Inferior parietal cortex (tissue), 1 donor: ENCODE results near the gene CAPN2.

ENCODE experiments used
- DNase-seq: peaks from one replicate; pipeline ENCODE4 v3.0.0-alpha.2; 2016; ENCODE audit errors: extremely low spot score

Gene CAPN2

GRCh38 chr1:223760833-223761232, 48.5 kb downstream of the CAPN2 start:
- no peak for DNase-seq

GRCh38 chr1:223761411-223761810, 49.1 kb downstream of the CAPN2 start:
- DNase-seq: no peak

GRCh38 chr1:223763251-223763650, 50.9 kb downstream of the CAPN2 start:
- no peak for DNase-seq

- DNase-seq: no peak
Observed at GRCh38 chr1:223763881-223764280, 51.5 kb downstream of the CAPN2 start.

DNA sequence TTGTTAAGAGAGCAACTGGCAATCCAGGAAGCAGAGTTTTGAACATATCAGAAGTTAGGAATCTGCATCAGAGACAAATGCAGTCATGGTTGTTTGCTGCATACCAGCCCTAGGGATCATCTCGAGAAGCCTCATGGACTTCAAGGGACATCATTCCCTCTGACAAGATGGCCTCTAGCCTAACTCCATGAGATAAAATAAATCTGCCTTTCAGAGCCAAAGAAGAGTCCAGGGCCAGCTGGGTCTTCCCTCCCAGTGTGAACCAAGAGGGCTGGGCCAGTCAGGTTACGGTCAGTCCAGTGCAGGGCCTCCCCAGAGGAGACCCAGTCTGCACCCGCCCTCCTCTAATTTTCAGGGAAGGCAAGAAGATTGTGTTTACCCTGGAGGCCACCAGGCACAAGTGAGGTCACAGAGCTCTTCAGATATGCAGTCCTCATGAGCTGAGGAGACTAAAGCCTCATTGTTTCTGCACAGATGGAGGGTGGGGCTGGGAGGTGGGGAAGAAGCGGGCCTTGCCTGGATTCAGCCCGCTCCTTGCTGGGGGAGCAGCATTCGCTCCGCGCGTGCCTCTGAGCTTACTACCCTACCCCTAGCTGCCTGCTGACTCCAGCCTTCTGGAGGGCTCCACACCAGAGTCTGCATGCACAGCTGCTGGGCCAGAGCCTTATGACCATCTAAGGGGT, 52.8 kb downstream of the CAPN2 start:
- DNase-seq: peak; percentile 63

- DNase-seq: no peak
Observed at GRCh38 chr1:223765719-223766340, 53.5 kb downstream of the CAPN2 start.

GRCh38 chr1:223770621-223771315, 58.4 kb downstream of the CAPN2 start:
- DNase-seq: no peak

- no peak for DNase-seq
Observed at GRCh38 chr1:223771469-223771813, 59.1 kb downstream of the CAPN2 start.

GRCh38 chr1:223771814-223772770, 59.8 kb downstream of the CAPN2 start:
- peak; percentile 59 for DNase-seq

DNA sequence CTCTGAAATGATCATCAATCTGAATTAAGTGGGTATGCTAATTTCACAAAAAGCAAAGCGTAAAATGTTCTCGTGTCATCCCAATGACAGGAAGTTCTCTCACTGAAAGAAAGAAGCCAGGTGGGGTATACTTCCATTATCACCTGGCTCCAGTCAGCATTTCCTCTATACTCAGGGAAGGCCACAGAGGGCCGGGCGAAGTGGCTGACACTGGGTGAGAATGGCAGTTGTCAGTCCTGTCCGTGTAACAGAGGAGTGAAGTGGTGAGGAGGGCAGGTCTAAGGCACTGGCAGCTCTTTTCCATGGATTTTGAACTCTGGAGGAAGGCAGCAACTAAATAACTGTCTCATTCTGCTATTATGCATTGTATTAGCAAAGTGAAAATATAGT, 60.4 kb downstream of the CAPN2 start:
- no peak for DNase-seq

DNA sequence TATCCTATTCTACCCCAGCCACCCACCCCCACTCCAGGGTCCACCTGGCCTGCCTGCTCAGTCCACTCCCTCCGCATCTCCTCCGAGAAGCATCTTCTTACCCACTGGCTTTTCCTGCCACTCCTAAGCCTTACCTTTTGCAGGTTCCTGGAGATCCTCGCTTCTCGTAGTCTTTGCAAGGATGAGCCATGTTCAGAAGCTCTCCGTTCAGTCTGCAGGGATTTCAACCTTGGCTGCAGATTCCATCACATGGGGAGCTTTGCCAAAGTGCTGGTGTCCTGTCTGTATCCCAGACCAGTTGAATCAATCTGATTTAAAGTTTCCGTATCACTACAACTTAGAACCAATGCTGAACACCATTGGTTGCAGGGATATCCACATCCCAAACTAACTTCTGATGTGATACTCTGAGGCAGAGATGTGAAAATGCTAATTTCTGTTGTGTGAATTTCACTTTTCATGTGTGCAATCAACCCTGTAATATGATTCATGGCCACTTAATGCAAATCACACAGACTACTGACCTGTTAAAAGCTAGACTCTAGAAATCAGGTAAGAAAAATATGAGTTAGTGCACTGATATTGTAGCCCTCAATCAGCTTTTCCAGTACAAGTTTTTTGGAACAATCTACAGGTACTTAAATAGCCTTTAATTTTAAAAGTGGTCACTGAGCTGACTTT, 61.9 kb downstream of the CAPN2 start:
- DNase-seq: no peak

GRCh38 chr1:223775054-223775453, 62.7 kb downstream of the CAPN2 start:
- DNase-seq: no peak

- no peak for DNase-seq
Observed at GRCh38 chr1:223775711-223776074, 63.4 kb downstream of the CAPN2 start.

GRCh38 chr1:223776075-223776814, 63.9 kb downstream of the CAPN2 start:
- no peak for DNase-seq

DNA sequence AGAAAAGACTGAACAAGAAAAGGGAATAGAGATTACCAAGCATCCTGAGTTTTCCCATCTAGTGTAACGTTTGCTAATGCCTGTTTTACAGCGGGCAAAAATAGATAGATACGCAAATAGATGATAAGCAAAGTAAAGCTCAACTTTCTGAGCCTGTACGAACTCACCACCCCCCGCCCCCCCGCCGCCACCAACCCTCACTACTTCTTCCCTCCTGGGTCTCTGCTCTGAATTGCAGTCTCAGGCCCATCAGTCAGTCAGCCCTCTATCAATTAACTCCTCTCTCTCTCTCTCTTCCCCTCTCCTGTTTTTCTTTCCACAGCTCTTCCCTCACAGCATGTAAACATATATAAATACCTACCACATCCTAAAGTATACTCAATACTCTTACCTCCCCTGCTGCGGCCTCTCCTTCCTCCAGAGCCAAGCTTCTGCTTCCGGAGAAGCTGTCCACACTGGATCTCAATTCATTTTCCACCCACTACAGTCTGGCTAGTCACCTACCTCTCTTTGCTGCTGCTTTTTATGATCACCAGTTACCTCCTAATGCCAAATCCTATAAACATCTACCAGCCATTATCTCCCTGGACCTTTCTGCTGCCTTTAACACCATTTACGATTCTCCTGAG, 64.6 kb downstream of the CAPN2 start:
- no peak for DNase-seq

- no peak for DNase-seq
Observed at GRCh38 chr1:223780318-223780717, 68.0 kb downstream of the CAPN2 start.

DNA sequence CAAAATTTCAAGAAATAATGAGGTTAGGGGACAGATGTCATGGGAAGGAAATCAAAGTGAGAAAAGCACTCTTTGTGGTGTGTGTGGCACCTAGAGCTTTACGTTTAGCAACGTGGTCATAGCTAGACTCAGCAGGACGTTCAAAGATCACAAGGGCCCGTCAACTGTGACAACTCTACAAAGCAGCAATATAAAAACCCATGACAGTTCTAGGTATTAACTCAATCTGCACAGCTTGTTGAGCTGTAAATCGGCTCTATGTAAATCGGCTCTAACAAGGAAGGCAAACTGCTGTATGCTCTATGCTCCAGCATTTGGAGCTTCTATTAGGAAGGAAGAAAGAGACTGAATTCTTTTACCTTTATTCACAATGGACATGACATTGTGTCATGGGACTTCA, 68.6 kb downstream of the CAPN2 start:
- no peak for DNase-seq

DNA sequence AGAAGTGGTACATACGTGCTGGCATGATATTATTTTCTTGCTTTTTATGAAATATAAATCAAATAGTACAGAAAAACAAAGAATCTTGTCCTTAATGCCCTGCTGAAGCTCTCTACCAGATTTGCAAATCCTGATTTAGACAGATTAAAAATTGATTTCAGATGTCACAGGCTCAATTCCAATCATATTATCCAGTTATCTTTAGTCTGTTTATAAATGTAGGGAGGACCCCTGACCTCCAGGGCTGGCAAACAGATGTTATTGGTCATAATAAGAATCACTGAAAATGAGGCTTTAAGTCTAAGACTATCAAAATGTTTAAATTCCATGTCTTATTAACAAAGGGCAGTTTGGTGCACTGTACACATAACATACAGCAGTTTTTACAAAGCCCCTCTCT, 71.3 kb downstream of the CAPN2 start:
- DNase-seq: no peak

DNA sequence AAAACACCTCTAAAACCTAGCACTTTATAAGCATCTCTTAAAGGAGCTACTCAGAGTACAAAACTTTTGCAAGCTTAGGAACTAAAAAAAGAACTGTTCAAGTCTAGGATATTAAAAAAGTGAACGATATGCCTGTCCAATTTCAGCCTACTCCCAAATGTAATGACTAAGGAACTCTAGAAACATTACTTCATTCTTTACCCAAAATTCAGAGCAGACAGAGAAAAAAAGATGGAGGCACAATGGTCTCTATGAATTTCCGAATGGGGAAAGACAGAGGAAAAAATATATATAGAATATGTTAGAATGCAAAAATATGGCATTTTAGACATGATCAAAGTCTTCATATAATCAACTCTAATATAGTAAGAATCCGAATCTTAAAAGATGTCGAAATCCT, 72.2 kb downstream of the CAPN2 start:
- no peak for DNase-seq

DNA sequence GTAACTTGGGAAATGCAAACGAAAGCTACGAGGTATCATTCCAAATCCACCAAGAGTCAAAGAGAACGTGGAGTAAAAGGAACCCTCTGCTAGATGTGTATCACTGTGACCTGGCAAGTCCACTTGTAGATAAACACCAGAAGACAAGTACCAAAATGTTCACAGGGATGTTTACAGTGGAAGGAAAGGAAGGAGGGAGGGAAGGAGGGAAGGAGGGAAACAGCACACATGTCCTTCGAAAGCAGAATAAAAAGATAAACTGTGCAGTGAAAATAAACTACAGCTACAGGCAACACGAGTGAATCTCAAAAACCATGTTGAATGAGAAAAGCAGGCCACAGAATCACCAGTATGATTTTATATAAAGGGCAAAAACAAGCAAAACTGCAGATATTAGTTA, 73.5 kb downstream of the CAPN2 start:
- DNase-seq: no peak
